HEK293T (cell line): Measurements from ENCODE around the gene PTGR2.

Source experiments
- ARNT ChIP-seq: fragments of 450-650 bp; IDR thresholded peaks from 2 replicates; pipeline ENCODE4 v1.6.1; 2017; ENCODE audit warnings: mild to moderate bottlenecking
- BHLHE40 ChIP-seq: fragments of 450-650 bp; IDR thresholded peaks from 2 replicates; pipeline ENCODE4 v1.6.1; 2016; ENCODE audit warnings: mild to moderate bottlenecking, moderate library complexity, borderline replicate concordance
- CTBP1 ChIP-seq: fragments of 450-650 bp; IDR thresholded peaks from 2 replicates; pipeline ENCODE4 v1.6.1; 2016; ENCODE audit warnings: borderline replicate concordance
- ELF4 ChIP-seq: fragments of 450-650 bp; IDR thresholded peaks from 2 replicates; pipeline ENCODE4 v1.6.1; 2017; ENCODE audit warnings: antibody characterized with exemption
- FOXK2 ChIP-seq: fragments of 450-650 bp; IDR thresholded peaks from 2 replicates; pipeline ENCODE4 v1.6.1; 2016; ENCODE audit warnings: mild to moderate bottlenecking
- FOXM1 ChIP-seq: fragments of 450-650 bp; IDR thresholded peaks from 2 replicates; pipeline ENCODE4 v1.6.1; 2017; ENCODE audit warnings: mild to moderate bottlenecking, borderline replicate concordance
- SP1 ChIP-seq: fragments of 450-650 bp; IDR thresholded peaks from 2 replicates; pipeline ENCODE4 v1.6.1; 2017
- TARDBP ChIP-seq: fragments of 450-650 bp; IDR thresholded peaks from 2 replicates; pipeline ENCODE4 v1.6.1; 2016
- TF ChIP-seq, protein P1 (sequence below): fragments of 450-650 bp; IDR thresholded peaks from 2 replicates; pipeline ENCODE4 v1.6.1; 2016

DNA sequence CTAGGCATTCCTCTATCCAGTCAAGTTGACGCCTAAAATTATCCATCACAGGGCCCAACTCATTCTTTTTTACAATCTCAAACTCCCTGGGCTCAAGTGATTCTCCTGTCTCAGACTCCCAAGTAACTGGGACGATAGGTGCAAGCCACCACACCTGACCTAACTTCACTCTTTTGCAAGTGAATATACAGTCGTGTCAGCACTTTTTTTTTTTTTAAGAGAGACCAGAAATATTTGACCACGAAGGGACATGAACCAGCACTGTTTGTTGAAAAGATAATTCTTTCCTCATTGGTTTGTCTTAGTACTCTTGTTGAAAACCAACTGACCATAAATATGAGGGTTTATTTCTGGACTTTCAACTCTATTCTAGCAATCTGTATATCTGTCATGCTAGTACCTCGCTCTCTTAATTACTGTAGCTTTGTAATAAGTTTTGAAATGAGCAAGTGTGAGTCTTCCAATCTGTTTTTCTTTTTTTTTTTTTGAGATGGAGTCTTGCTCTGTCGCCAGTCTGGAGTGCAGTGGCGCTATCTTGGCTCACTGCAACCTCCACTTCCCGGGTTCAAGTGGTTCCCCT is 14.0 kb downstream of the PTGR2 start:
- TF ChIP-seq, protein P1, sequence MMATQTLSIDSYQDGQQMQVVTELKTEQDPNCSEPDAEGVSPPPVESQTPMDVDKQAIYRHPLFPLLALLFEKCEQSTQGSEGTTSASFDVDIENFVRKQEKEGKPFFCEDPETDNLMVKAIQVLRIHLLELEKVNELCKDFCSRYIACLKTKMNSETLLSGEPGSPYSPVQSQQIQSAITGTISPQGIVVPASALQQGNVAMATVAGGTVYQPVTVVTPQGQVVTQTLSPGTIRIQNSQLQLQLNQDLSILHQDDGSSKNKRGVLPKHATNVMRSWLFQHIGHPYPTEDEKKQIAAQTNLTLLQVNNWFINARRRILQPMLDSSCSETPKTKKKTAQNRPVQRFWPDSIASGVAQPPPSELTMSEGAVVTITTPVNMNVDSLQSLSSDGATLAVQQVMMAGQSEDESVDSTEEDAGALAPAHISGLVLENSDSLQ, result no peak
- TF ChIP-seq SP1, result no peak
- TF ChIP-seq CTBP1, result no peak
- no peak for TF ChIP-seq TARDBP
- no peak for TF ChIP-seq ELF4
- no peak for TF ChIP-seq FOXK2
- no peak for TF ChIP-seq BHLHE40
- TF ChIP-seq FOXM1, result no peak
- no peak for TF ChIP-seq ARNT
